HCT116 (cell line): ENCODE measurements around the gene AKAP11. TPM values are rescaled to one million over a fixed set of nuclear protein-coding genes. Genes with fewer than 3 reads are reported as not detected.

Experiments
- ATAC-seq: fragments of 200-7000 bp; cut with Tn5 transposase; 2 replicates; pipeline ENCODE4 v1.9.1; 2020; ENCODE audit warnings: mild to moderate bottlenecking, moderate library complexity
- BruUV-seq: library from RNA; stranded (reverse); fragments of 400-500 nt; replicated peaks from 2 replicates; lab custom pipeline; 2021; lab: Mats Ljungman, UMichigan
- CTCF ChIA-PET: fragments of 300-600 bp; sonication (Branson Sonifier 250); formaldehyde crosslinking; loops from one replicate; lab custom pipeline; 2021; ENCODE audit warnings: antibody characterized with exemption; lab: Charles Lee
- POLR2A ChIA-PET: fragments of 300-600, 350-600 bp; sonication (Branson Sonifier 250); formaldehyde crosslinking; loops from one replicate; lab custom pipeline; 2021; ENCODE audit warnings: antibody characterized with exemption; lab: Charles Lee
- RAD21 ChIA-PET, 2 experiments: fragments of 300-600 bp; sonication (Branson Sonifier 250); formaldehyde crosslinking; loops; one replicate each; lab custom pipeline; 2023; ENCODE audit warnings: low total read pairs in 2 of 2; ENCODE audit not compliant: uncharacterized antibody in 2 of 2, unreplicated experiment in 2 of 2, low non-redundant PET in 1 of 2; lab: Charles Lee
- DNase-seq: peaks from one replicate; pipeline ENCODE4 v3.0.0-alpha.2; 2010; ENCODE audit warnings: low read depth, low spot score
- H2AFZ ChIP-seq: fragments of 200-600 bp; shearing (Covaris generic), sonication (generic); 2 replicates; pipeline ENCODE4 v1.6.1; 2017; ENCODE audit warnings: low read depth, mixed run types, mixed read lengths, antibody characterized with exemption, low read length; ENCODE audit not compliant: poor library complexity, severe bottlenecking
- H3K27ac ChIP-seq: 2 replicates; pipeline ENCODE4 v1.5.1; 2012; ENCODE audit warnings: low read depth, low read length
- H3K27me3 ChIP-seq: fragments of 200-600 bp; sonication (generic); 2 replicates; pipeline ENCODE4 v1.6.1; 2016; ENCODE audit warnings: mixed run types, low read length, mixed read lengths; ENCODE audit not compliant: insufficient read depth
- H3K36me3 ChIP-seq, 2 experiments: fragments of 200-500 bp in 1 of 2; fragments of 200-600 bp in 1 of 2; sonication (Bioruptor generic) in 1 of 2; sonication (generic) in 1 of 2; 2 replicates each; pipeline versions ENCODE4 v1.5.1 to v1.6.1; 2014 to 2016; ENCODE audit warnings: low read length in 2 of 2, inconsistent platforms in 1 of 2, mixed read lengths in 1 of 2, mixed run types in 1 of 2; ENCODE audit not compliant: insufficient read depth in 2 of 2, control insufficient read depth in 1 of 2
- H3K4me1 ChIP-seq, 2 experiments: fragments of 200-600 bp in 1 of 2; sonication (generic) in 1 of 2; 2 replicates each; pipeline versions ENCODE4 v1.5.1 to v1.6.1; 2012 to 2017; ENCODE audit warnings: low read length in 2 of 2, inconsistent platforms in 1 of 2, mild to moderate bottlenecking in 1 of 2, mixed read lengths in 1 of 2, mixed run types in 1 of 2, moderate library complexity in 1 of 2; ENCODE audit not compliant: insufficient read depth in 2 of 2, control insufficient read depth in 1 of 2
- H3K4me2 ChIP-seq: fragments of 200-600 bp; sonication (generic); 2 replicates; pipeline ENCODE4 v1.6.1; 2017; ENCODE audit warnings: mixed run types, low read length, mixed read lengths
- H3K4me3 ChIP-seq, 2 experiments: fragments of 200-600 bp in 1 of 2; sonication (generic) in 1 of 2; replicated peaks in 1 of 2; 2 replicates each; pipeline ENCODE4 v1.5.1; 2011 to 2016; ENCODE audit warnings: low read length in 2 of 2, control low read depth in 1 of 2, low read depth in 1 of 2, mild to moderate bottlenecking in 1 of 2, mixed read lengths in 1 of 2, mixed run types in 1 of 2
- H3K79me2 ChIP-seq: fragments of 200-600 bp; sonication (generic); 2 replicates; pipeline ENCODE4 v1.6.1; 2017; ENCODE audit warnings: mild to moderate bottlenecking, mixed run types, low read length, moderate library complexity, mixed read lengths; ENCODE audit not compliant: insufficient read depth
- H3K9ac ChIP-seq: fragments of 200-600 bp; sonication (generic); 2 replicates; pipeline ENCODE4 v1.6.1; 2016; ENCODE audit warnings: low read length, mixed read lengths
- H3K9me2 ChIP-seq: fragments of 200-600 bp; sonication (generic), shearing (Covaris generic); 2 replicates; pipeline ENCODE4 v1.6.1; 2017; ENCODE audit warnings: mixed run types, mild to moderate bottlenecking, moderate library complexity; ENCODE audit not compliant: insufficient read depth
- H3K9me3 ChIP-seq, 2 experiments: fragments of 200-500 bp in 1 of 2; fragments of 200-600 bp in 1 of 2; sonication (Bioruptor generic) in 1 of 2; sonication (generic) in 1 of 2; 2 replicates each; pipeline ENCODE4 v1.6.1; 2014 to 2017; ENCODE audit warnings: low read length in 2 of 2, mixed read lengths in 2 of 2, inconsistent platforms in 1 of 2, low read depth in 1 of 2, mild to moderate bottlenecking in 1 of 2, mixed run types in 1 of 2, moderate library complexity in 1 of 2; ENCODE audit not compliant: control insufficient read depth in 1 of 2, insufficient read depth in 1 of 2
- H4K20me1 ChIP-seq: fragments of 200-600 bp; sonication (generic), shearing (Covaris generic); 2 replicates; pipeline ENCODE4 v1.6.1; 2017; ENCODE audit warnings: mixed run types, mild to moderate bottlenecking, moderate library complexity; ENCODE audit not compliant: insufficient read depth
- CBX3 ChIP-seq: IDR thresholded peaks from 2 replicates; pipeline ENCODE4 v1.6.1; 2012; ENCODE audit warnings: low read depth
- CEBPB ChIP-seq: IDR thresholded peaks from 2 replicates; pipeline ENCODE4 v1.6.1; 2012; ENCODE audit warnings: low read depth
- EGR1 ChIP-seq: IDR thresholded peaks from 2 replicates; pipeline ENCODE4 v1.6.1; 2012; ENCODE audit warnings: low read depth
- ELF1 ChIP-seq: IDR thresholded peaks from 2 replicates; pipeline ENCODE4 v1.6.1; 2012; ENCODE audit warnings: low read depth, borderline replicate concordance
- EZH2 ChIP-seq: fragments of 200-600 bp; sonication (generic); IDR thresholded peaks from 2 replicates; pipeline ENCODE4 v1.6.1; 2017; ENCODE audit warnings: antibody characterized with exemption, mixed run types
- JUND ChIP-seq: IDR thresholded peaks from 2 replicates; pipeline ENCODE4 v1.6.1; 2012
- POLR2AphosphoS5 ChIP-seq: IDR thresholded peaks from 2 replicates; pipeline ENCODE4 v1.6.1; 2011; ENCODE audit warnings: mild to moderate bottlenecking, low read depth, low read length, moderate library complexity
- SRF ChIP-seq: IDR thresholded peaks from 2 replicates; pipeline ENCODE4 v1.6.1; 2012; ENCODE audit warnings: low read depth
- TCF7L2 ChIP-seq: IDR thresholded peaks from 2 replicates; pipeline ENCODE4 v1.7.0; 2011; ENCODE audit warnings: borderline replicate concordance, inconsistent platforms; ENCODE audit not compliant: insufficient read depth, insufficient read length; ENCODE audit errors: extremely low read depth
- ZNF274 ChIP-seq: fragments of 200-500 bp; sonication (Bioruptor generic); IDR thresholded peaks from 2 replicates; pipeline ENCODE4 v1.6.1; 2014; ENCODE audit warnings: mild to moderate bottlenecking, low read depth, low read length, inconsistent platforms
- intact Hi-C: fragments of 100-400 bp; cut with micrococcal nuclease; formaldehyde crosslinking; loops from 2 replicates; pipeline ENCODE4 v1.10.0; 2022
- total RNA-seq: library from RNA; stranded (reverse); gene quantifications from one replicate; pipeline ENCODE4 v1.2.1, GENCODE V29; 2021; ENCODE audit not compliant: unreplicated experiment
- TF ChIP-seq, protein P1 (sequence below): IDR thresholded peaks from 2 replicates; pipeline ENCODE4 v1.6.1; 2012
- TF ChIP-seq, protein P2 (sequence below): IDR thresholded peaks from 2 replicates; pipeline ENCODE4 v1.6.1; 2011; ENCODE audit warnings: mild to moderate bottlenecking, low read length, moderate library complexity; ENCODE audit not compliant: insufficient replicate concordance; ENCODE audit errors: extremely low read depth
- TF ChIP-seq, protein P3 (sequence below): IDR thresholded peaks from 2 replicates; pipeline ENCODE4 v1.6.1; 2012; ENCODE audit warnings: low read depth
- TF ChIP-seq, protein P4 (sequence below): IDR thresholded peaks from 2 replicates; pipeline ENCODE4 v1.6.1; 2012

The AKAP11 gene
- total RNA-seq, 1 experiment from 2014 or later, result 21.7 TPM

DNA sequence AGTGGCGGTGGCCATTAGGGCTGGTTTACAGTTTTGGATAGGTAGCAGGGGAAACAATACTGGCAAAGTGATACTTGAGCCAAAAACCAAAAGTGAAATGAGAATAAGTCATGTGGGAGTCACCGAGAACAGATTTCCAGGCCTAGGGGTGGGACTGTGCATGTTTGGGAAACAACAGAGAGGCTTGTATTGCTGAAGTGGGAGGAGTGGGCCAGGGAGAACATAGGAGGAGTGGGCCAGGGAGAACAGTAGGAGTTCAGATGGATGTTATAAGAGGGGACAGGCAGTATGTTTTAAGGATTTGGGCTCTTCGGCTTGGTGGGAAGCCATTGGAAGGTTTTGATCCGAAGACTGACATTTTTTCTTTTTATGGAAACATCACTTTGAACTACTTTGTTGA lies 35.5 kb downstream of the AKAP11 start:
- no peak overlapping the region for H3K4me2 ChIP-seq
- ATAC-seq (no peak), DNase-seq (no peak)
- no peak for TF ChIP-seq ZNF274
- TF ChIP-seq, protein P1, sequence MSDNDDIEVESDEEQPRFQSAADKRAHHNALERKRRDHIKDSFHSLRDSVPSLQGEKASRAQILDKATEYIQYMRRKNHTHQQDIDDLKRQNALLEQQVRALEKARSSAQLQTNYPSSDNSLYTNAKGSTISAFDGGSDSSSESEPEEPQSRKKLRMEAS, result no peak
- H3K36me3 ChIP-seq, result peaks cover 6 to 17% of the 10 kb centered on the region in 2 experiments; a peak in 1 of 4 replicates
- H3K27ac ChIP-seq, result no peak overlapping the region
- H3K4me1 ChIP-seq, result no peaks in the 10 kb centered on the region
- H2AFZ ChIP-seq, result no peak overlapping the region
- no TSS peak for BruUV-seq
- intact Hi-C loops, result no loop called here
- H3K4me3 ChIP-seq, result no peak overlapping the region
- ChIA-PET RAD21 (no interaction called here), POLR2A (no interaction called here), CTCF (no interaction called here)
- H3K9me3 ChIP-seq, result no peaks in the 10 kb centered on the region
- H3K9ac ChIP-seq, result no peak overlapping the region
- no peaks in the 10 kb centered on the region for H3K79me2 ChIP-seq
- no peaks in the 10 kb centered on the region for H4K20me1 ChIP-seq
- no peaks in the 10 kb centered on the region for H3K9me2 ChIP-seq
- no peaks in the 10 kb centered on the region for H3K27me3 ChIP-seq

DNA sequence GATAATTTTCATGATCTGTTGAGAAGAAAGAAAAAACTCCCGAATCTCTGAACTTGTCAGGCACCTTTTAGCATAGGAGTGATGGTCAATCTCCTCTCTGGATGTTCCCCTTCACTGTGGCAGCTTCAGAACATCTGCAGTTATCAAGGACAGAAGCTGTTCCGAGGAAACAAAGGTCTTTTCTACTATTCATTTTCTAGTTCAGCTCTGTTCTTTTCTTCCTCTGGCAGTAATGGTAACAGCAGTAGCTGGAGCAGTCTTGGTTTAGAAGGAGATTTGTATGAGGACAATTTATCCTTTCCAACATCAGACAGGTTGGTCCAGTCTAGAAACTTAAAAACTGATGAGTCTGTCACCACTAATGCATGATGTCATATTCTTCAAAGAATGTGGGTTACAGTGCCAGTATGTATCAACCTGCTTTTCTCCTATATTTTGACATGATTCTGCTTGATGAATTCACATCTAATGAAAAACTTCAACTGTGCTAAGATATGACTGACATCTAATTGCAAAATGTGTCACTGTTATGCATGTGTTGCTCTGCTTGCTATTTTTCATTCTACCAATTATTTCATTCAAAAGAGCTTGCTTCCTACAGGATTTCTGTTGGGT lies 41.0 kb downstream of the AKAP11 start:
- no TSS peak for BruUV-seq
- CTCF ChIA-PET, result no interaction called here
- DNase-seq, result no peak
- TF ChIP-seq POLR2AphosphoS5 (no peak), ZNF274 (no peak), TCF7L2 (no peak), CBX3 (no peak), EGR1 (no peak), SRF (no peak), EZH2 (no peak), CEBPB (no peak), JUND (no peak), ELF1 (no peak)
- TF ChIP-seq, protein P2, sequence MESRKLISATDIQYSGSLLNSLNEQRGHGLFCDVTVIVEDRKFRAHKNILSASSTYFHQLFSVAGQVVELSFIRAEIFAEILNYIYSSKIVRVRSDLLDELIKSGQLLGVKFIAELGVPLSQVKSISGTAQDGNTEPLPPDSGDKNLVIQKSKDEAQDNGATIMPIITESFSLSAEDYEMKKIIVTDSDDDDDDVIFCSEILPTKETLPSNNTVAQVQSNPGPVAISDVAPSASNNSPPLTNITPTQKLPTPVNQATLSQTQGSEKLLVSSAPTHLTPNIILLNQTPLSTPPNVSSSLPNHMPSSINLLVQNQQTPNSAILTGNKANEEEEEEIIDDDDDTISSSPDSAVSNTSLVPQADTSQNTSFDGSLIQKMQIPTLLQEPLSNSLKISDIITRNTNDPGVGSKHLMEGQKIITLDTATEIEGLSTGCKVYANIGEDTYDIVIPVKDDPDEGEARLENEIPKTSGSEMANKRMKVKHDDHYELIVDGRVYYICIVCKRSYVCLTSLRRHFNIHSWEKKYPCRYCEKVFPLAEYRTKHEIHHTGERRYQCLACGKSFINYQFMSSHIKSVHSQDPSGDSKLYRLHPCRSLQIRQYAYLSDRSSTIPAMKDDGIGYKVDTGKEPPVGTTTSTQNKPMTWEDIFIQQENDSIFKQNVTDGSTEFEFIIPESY, result no peak
- TF ChIP-seq, protein P3, sequence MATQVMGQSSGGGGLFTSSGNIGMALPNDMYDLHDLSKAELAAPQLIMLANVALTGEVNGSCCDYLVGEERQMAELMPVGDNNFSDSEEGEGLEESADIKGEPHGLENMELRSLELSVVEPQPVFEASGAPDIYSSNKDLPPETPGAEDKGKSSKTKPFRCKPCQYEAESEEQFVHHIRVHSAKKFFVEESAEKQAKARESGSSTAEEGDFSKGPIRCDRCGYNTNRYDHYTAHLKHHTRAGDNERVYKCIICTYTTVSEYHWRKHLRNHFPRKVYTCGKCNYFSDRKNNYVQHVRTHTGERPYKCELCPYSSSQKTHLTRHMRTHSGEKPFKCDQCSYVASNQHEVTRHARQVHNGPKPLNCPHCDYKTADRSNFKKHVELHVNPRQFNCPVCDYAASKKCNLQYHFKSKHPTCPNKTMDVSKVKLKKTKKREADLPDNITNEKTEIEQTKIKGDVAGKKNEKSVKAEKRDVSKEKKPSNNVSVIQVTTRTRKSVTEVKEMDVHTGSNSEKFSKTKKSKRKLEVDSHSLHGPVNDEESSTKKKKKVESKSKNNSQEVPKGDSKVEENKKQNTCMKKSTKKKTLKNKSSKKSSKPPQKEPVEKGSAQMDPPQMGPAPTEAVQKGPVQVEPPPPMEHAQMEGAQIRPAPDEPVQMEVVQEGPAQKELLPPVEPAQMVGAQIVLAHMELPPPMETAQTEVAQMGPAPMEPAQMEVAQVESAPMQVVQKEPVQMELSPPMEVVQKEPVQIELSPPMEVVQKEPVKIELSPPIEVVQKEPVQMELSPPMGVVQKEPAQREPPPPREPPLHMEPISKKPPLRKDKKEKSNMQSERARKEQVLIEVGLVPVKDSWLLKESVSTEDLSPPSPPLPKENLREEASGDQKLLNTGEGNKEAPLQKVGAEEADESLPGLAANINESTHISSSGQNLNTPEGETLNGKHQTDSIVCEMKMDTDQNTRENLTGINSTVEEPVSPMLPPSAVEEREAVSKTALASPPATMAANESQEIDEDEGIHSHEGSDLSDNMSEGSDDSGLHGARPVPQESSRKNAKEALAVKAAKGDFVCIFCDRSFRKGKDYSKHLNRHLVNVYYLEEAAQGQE, result no peak
- TF ChIP-seq, protein P4, sequence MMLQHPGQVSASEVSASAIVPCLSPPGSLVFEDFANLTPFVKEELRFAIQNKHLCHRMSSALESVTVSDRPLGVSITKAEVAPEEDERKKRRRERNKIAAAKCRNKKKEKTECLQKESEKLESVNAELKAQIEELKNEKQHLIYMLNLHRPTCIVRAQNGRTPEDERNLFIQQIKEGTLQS, result no peak

More for the DNA sequence above, 41.0 kb downstream of the AKAP11 start:
- ChIA-PET POLR2A (no interaction called here), RAD21 (no interaction called here)
- no peak for ATAC-seq
- Histone ChIP-seq H3K4me2 (no peak overlapping the region), H3K36me3 (peaks cover 0 to 9% of the 10 kb centered on the region in 2 experiments; a peak in 1 of 4 replicates), H3K9ac (no peak overlapping the region), H3K9me3 (no peaks in the 10 kb centered on the region), H3K9me2 (no peaks in the 10 kb centered on the region), H3K4me3 (no peak overlapping the region), H2AFZ (no peak overlapping the region), H3K4me1 (no peaks in the 10 kb centered on the region), H3K79me2 (no peaks in the 10 kb centered on the region), H3K27me3 (no peaks in the 10 kb centered on the region), H3K27ac (no peak overlapping the region), H4K20me1 (no peaks in the 10 kb centered on the region)
- intact Hi-C loops, result no loop called here
